ENCODE measurements around the gene MAP4K4. TPM values are rescaled to one million over a fixed set of nuclear protein-coding genes. Genes with fewer than 3 reads are reported as not detected.

Gene MAP4K4
- total RNA-seq, 1 donor from 2014 or later, result 68.4 TPM

- no peaks in the 10 kb centered on the region for H3K4me1 ChIP-seq
- no peak overlapping the region for H3K4me3 ChIP-seq
- DNase-seq (no peak), ATAC-seq (no peak)
- intact Hi-C loops (cut with DNase I), result no loop called here
- TF ChIP-seq, protein P1, sequence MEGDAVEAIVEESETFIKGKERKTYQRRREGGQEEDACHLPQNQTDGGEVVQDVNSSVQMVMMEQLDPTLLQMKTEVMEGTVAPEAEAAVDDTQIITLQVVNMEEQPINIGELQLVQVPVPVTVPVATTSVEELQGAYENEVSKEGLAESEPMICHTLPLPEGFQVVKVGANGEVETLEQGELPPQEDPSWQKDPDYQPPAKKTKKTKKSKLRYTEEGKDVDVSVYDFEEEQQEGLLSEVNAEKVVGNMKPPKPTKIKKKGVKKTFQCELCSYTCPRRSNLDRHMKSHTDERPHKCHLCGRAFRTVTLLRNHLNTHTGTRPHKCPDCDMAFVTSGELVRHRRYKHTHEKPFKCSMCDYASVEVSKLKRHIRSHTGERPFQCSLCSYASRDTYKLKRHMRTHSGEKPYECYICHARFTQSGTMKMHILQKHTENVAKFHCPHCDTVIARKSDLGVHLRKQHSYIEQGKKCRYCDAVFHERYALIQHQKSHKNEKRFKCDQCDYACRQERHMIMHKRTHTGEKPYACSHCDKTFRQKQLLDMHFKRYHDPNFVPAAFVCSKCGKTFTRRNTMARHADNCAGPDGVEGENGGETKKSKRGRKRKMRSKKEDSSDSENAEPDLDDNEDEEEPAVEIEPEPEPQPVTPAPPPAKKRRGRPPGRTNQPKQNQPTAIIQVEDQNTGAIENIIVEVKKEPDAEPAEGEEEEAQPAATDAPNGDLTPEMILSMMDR (IDR thresholded peaks at IDR 0.05), result no peak
- peaks cover 90% of the 10 kb centered on the region for H3K36me3 ChIP-seq
- H3K27me3 ChIP-seq (ENCODE audit: low read depth), result no peaks in the 10 kb centered on the region
- no peak overlapping the region for H3K27ac ChIP-seq
- H3K9me3 ChIP-seq, result no peaks in the 10 kb centered on the region
Measured at GRCh38 chr2:101859604-101860003, 162.1 kb downstream of the MAP4K4 start.

DNA sequence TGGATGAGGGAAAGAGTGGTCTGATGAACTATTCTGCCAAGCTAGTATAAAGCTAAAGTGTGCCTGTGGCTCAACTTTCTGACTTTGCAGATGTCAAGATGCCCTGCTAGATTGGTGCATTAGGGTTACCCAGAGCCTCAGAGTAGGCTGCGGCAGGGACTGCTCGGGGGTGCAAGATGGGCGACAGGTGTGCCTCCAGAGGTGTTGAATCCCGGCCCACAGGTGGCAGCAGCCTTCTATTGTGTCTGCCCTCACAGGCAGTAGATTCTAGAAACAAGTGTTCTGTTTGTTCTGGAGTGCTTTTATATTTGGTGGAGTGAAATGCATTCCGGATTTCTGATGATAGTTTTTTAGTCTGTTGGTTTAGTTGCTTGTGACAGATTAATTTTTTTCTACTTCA, 162.7 kb downstream of the MAP4K4 start:
- Histone ChIP-seq H3K9me3 (no peaks in the 10 kb centered on the region), H3K27ac (no peak overlapping the region), H3K4me1 (no peaks in the 10 kb centered on the region), H3K4me3 (no peak overlapping the region), H3K36me3 (peaks cover 90% of the 10 kb centered on the region), H3K27me3 (ENCODE audit: low read depth) (no peaks in the 10 kb centered on the region)
- intact Hi-C loops (cut with DNase I), result no loop called here
- ATAC-seq (peak in 1 of 2 donors; percentile 35), DNase-seq (no peak)
- TF ChIP-seq, protein P1 (IDR thresholded peaks at IDR 0.05), result no peak

GRCh38 chr2:101860782-101861181, 163.3 kb downstream of the MAP4K4 start:
- H3K4me3 ChIP-seq, result no peak overlapping the region
- no peaks in the 10 kb centered on the region for H3K9me3 ChIP-seq
- H3K36me3 ChIP-seq, result peaks cover 90% of the 10 kb centered on the region
- ATAC-seq (no peak), DNase-seq (no peak)
- intact Hi-C loops (cut with DNase I), result no loop called here
- TF ChIP-seq, protein P1 (IDR thresholded peaks at IDR 0.05), result no peak
- no peaks in the 10 kb centered on the region for H3K4me1 ChIP-seq
- no peak overlapping the region for H3K27ac ChIP-seq
- no peaks in the 10 kb centered on the region for H3K27me3 ChIP-seq (ENCODE audit: low read depth)

DNA sequence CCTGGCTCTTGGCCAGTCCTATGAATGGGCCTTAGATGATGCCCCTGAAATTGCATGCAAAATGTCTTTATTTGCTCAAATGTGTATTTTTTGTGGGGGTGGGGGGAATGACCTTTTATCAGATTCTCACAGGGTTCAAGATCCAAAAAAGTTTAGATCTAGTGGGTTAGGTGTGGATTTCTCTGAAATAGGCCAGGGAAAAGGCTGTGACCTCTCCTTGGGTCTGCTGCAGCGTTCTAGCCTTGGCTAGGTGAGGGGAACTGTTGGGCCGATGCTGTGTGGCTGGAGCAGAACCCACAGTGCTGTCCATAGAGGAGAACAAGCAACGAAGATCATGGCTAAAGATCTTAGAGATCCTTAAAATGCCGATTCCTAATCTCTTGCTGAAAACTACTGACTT, 163.9 kb downstream of the MAP4K4 start:
- Histone ChIP-seq H3K4me1 (no peaks in the 10 kb centered on the region), H3K9me3 (no peaks in the 10 kb centered on the region), H3K27me3 (ENCODE audit: low read depth) (no peaks in the 10 kb centered on the region), H3K4me3 (no peak overlapping the region), H3K27ac (no peak overlapping the region), H3K36me3 (peaks cover 91% of the 10 kb centered on the region)
- DNase-seq, result no peak
- intact Hi-C loops (cut with DNase I), result no loop called here
- TF ChIP-seq, protein P1 (IDR thresholded peaks at IDR 0.05), result no peak
- no peak for ATAC-seq

DNA sequence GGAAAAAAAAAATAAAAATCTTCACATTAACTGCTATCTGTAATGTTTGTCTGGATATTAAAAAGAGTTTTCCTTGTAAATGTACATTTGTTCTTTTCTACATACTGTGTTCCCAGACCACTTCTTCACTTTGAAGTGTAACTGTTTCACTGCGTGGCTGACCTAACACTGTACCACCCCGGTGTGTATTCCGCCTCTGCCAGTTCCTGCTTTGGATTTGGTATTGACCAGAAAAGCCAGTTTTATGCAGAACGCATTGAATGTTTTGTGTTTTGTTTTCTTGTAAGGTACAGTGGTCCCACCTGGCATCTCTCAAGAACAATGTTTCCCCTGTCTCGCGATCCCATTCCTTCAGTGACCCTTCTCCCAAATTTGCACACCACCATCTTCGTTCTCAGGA, 166.0 kb downstream of the MAP4K4 start:
- intact Hi-C loops (cut with DNase I), result no loop called here
- DNase-seq (no peak), ATAC-seq (no peak)
- TF ChIP-seq, protein P1 (IDR thresholded peaks at IDR 0.05), result no peak
- Histone ChIP-seq H3K27ac (no peak overlapping the region), H3K4me1 (no peaks in the 10 kb centered on the region), H3K4me3 (no peak overlapping the region), H3K36me3 (peaks cover 95% of the 10 kb centered on the region), H3K27me3 (ENCODE audit: low read depth) (no peaks in the 10 kb centered on the region), H3K9me3 (no peaks in the 10 kb centered on the region)

- DNase-seq (no peak), ATAC-seq (no peak)
- no peak overlapping the region for H3K27ac ChIP-seq
- H3K9me3 ChIP-seq, result no peaks in the 10 kb centered on the region
- H3K27me3 ChIP-seq (ENCODE audit: low read depth), result no peaks in the 10 kb centered on the region
- TF ChIP-seq, protein P1 (IDR thresholded peaks at IDR 0.05), result no peak
- intact Hi-C loops (cut with DNase I), result no loop called here
- H3K36me3 ChIP-seq, result peaks cover 95% of the 10 kb centered on the region
- H3K4me3 ChIP-seq, result no peak overlapping the region
- no peaks in the 10 kb centered on the region for H3K4me1 ChIP-seq
Measured at GRCh38 chr2:101864426-101864825, 166.9 kb downstream of the MAP4K4 start.

All from lower lobe of right lung (tissue), 2 donors.